GM12801 (cell line): ENCODE measurements around the gene CLRN1.

Source experiments
- CTCF ChIP-seq: IDR thresholded peaks from one replicate; pipeline ENCODE4 v1.5.1; 2011; ENCODE audit warnings: control low read depth; ENCODE audit not compliant: insufficient read length; ENCODE audit errors: extremely low read depth

CLRN1 gene

GRCh38 chr3:150958683-150959082 is 13.8 kb downstream of the CLRN1 start:
- TF ChIP-seq CTCF, result no peak

- no peak for TF ChIP-seq CTCF
These were observed 16.2 kb downstream of the CLRN1 start for GRCh38 chr3:150956376-150956775.

GRCh38 chr3:150951923-150952322 is 20.6 kb downstream of the CLRN1 start:
- no peak for TF ChIP-seq CTCF

GRCh38 chr3:150945226-150946032 is 27.1 kb downstream of the CLRN1 start:
- no peak for TF ChIP-seq CTCF

- TF ChIP-seq CTCF, result no peak
These were observed 30.3 kb downstream of the CLRN1 start for GRCh38 chr3:150942221-150942620.

GRCh38 chr3:150936693-150937092 is 35.8 kb downstream of the CLRN1 start:
- no peak for TF ChIP-seq CTCF

- no peak for TF ChIP-seq CTCF
These were observed 39.0 kb downstream of the CLRN1 start for GRCh38 chr3:150933473-150933995.
